GM12873 (cell line): Measurements from ENCODE around the gene MYO9A.

Experiments
- CTCF ChIP-seq: IDR thresholded peaks from 2 replicates; pipeline ENCODE4 v1.5.1; 2012; ENCODE audit warnings: low read depth, mild to moderate bottlenecking, moderate library complexity, low read length, control low read depth; ENCODE audit not compliant: insufficient read depth; ENCODE audit errors: missing control alignments

Gene MYO9A

GRCh38 chr15:72047020-72047419 is 70.9 kb downstream of the MYO9A start:
- no peak for TF ChIP-seq CTCF

- no peak for TF ChIP-seq CTCF
These were observed 73.0 kb downstream of the MYO9A start for GRCh38 chr15:72044956-72045355.

- no peak for TF ChIP-seq CTCF
These were observed 75.1 kb downstream of the MYO9A start for GRCh38 chr15:72042865-72043264.

- TF ChIP-seq CTCF: no peak
These were observed 75.9 kb downstream of the MYO9A start for GRCh38 chr15:72042054-72042453.

GRCh38 chr15:72037321-72037720 is 80.6 kb downstream of the MYO9A start:
- TF ChIP-seq CTCF: no peak

GRCh38 chr15:72034859-72035650 is 82.9 kb downstream of the MYO9A start:
- no peak for TF ChIP-seq CTCF

GRCh38 chr15:72034351-72034750 is 83.6 kb downstream of the MYO9A start:
- TF ChIP-seq CTCF: no peak
